22Rv1 (cell line): ENCODE results near the gene KIAA0825.
"Not testable (repeated sequence)": the region's sequence is repeated elsewhere in the genome, so short reads cannot be mapped to it uniquely, and the experiment has no call there.

ENCODE experiments used
- H3K27ac ChIP-seq: fragments of 450-650 bp; 2 replicates; pipeline ENCODE4 v1.5.1; 2017
- ZFX ChIP-seq: fragments of 450-650 bp; IDR thresholded peaks from 2 replicates; pipeline ENCODE4 v1.6.1; 2017; ENCODE audit warnings: antibody characterized with exemption, borderline replicate concordance
- TF ChIP-seq, protein P1 (sequence below): fragments of 450-650 bp; IDR thresholded peaks from 2 replicates; pipeline ENCODE4 v1.5.1; 2017; ENCODE audit warnings: mild to moderate bottlenecking

Gene KIAA0825

DNA sequence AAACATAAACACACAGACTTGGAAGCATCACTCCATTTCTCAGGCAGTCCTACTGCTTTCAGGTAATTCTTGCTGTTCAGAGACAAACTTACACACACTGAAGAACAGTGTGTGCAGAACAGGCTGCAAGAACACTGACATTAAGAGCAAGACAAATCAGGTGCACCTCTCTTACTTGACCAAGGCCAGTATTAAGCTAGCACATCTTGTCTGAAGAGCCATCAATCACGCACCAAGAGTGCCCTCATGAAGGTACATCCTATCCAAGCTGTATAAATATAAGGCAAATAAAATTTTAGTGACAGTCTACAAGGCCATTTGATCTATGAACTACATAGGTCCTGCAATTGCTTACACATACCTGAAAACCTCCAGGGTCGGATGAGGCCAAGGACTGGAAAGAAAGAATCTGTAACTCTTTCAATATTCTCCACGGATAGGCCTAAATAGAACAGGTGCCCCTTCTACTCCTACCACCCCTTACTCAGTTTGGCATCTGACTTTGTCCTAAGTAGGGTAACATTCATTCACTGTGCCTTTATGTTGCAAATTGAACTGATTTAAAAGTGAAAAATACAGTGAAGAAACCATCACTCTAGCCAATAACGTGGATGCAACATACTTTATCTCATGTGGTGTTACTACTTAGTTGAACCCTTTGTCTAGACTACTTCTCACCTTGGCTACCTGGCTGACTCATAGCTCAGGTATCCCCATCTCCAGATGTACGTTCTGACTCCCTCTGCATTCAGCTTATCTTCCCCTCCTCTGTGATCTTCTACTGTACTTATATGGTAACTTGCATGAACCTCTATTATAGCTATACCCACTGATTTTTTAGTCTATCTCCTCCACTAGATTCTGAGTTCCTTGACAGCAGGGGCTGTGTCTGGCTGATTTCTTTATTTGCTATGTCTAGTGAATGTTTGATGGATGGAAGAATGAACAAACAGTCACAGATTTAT, 256.3 kb downstream of the KIAA0825 start:
- H3K27ac ChIP-seq = peak overlapping the region; percentile 47
- TF ChIP-seq, protein P1, sequence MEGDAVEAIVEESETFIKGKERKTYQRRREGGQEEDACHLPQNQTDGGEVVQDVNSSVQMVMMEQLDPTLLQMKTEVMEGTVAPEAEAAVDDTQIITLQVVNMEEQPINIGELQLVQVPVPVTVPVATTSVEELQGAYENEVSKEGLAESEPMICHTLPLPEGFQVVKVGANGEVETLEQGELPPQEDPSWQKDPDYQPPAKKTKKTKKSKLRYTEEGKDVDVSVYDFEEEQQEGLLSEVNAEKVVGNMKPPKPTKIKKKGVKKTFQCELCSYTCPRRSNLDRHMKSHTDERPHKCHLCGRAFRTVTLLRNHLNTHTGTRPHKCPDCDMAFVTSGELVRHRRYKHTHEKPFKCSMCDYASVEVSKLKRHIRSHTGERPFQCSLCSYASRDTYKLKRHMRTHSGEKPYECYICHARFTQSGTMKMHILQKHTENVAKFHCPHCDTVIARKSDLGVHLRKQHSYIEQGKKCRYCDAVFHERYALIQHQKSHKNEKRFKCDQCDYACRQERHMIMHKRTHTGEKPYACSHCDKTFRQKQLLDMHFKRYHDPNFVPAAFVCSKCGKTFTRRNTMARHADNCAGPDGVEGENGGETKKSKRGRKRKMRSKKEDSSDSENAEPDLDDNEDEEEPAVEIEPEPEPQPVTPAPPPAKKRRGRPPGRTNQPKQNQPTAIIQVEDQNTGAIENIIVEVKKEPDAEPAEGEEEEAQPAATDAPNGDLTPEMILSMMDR = no peak
- TF ChIP-seq ZFX = no peak

- TF ChIP-seq ZFX = no peak
- TF ChIP-seq, protein P1 = no peak
- H3K27ac ChIP-seq = no peak overlapping the region
Observed at GRCh38 chr5:94361161-94361560, 257.2 kb downstream of the KIAA0825 start.

GRCh38 chr5:94360382-94361130, 257.8 kb downstream of the KIAA0825 start:
- no peak overlapping the region for H3K27ac ChIP-seq
- TF ChIP-seq, protein P1 = no peak
- TF ChIP-seq ZFX = no peak

GRCh38 chr5:94359880-94360279, 258.5 kb downstream of the KIAA0825 start:
- H3K27ac ChIP-seq = no peak overlapping the region
- TF ChIP-seq, protein P1 = no peak
- TF ChIP-seq ZFX = no peak

DNA sequence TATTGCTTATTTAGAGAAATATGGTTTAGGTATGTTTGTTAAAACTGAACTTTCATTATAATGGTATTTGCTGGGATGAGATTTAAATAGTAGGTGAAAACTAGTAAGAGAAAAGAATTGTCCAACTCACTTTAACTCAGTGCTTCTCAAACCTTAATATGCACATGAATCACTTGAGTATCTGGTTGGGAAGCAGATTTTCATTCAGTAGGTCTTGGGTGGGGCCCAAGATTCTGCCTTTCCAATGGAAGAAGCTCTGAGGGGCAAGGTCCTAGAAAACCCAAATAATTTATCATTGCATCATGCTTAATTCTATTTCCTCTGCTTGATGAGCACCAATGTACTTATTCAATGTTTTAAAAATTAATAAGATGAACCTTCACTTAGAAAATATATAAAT, 262.6 kb downstream of the KIAA0825 start:
- TF ChIP-seq, protein P1 = no peak
- no peak for TF ChIP-seq ZFX
- no peak overlapping the region for H3K27ac ChIP-seq

DNA sequence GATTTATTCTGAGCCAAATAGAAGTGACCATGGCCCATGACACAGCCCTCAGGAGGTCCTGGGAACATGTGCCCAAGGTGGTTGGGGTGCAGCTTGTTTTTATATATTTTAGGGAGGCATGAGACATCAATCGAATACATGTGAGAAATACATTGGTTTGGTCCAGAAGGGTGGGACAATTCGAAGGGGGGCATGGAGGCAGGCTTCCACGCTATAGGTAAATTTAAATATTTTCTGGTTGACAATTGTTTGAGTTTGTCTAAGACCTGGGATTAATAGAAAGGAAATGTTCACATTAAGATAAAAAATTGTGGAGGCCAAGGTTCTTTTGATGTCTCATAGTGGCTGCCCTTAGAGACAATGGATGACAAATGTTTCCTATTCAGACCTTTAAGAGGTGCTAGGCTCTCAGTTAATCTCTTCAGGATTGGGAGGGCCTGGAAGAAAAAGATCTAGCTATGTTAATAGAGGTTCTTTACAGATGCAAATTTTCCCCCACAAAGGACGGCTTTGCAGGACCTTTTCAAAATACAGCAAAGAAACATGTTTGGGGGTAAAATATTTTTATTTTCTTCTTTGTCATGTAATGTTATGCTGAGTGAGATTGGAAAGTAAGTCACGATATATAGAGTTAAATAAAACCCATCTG, 263.4 kb downstream of the KIAA0825 start:
- H3K27ac ChIP-seq = not testable (repeated sequence)

DNA sequence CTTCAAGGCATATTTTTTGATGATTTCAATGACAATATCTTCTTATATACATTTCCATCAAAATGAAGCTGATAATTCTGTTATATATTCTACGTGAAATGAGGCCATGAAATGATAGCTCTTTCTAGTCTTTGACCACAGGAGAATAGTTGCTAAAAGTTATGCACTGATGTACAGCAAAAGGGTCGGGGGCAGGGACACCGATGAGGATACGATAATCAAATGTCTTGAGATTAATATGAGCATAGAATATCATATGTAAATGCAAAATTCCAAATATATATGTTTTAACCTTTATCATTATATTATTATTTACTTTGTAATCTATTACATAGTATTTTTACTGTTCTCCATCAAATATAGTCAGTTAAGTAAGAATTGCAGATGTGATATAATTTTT, 264.8 kb downstream of the KIAA0825 start:
- H3K27ac ChIP-seq = no peak overlapping the region
- TF ChIP-seq, protein P1 = no peak
- TF ChIP-seq ZFX = no peak
